HepG2 (cell line): ENCODE measurements around the gene CD2AP.

Source experiments
- EZH2 ChIP-seq: conservative IDR thresholded peaks from 2 replicates; pipeline ENCODE4 v1.6.1; 2012; ENCODE audit warnings: mild to moderate bottlenecking, low read depth, low read length, moderate library complexity
- GRHL1 ChIP-seq: sonication (generic); formaldehyde crosslinking; conservative IDR thresholded peaks from 2 replicates; pipeline ENCODE4 v1.8.0; 2022; ENCODE audit warnings: missing genetic modification reagents
- NFRKB ChIP-seq: fragments of 450-650 bp; IDR thresholded peaks from 2 replicates; pipeline ENCODE4 v1.6.1; 2017
- SIN3A ChIP-seq: IDR thresholded peaks from 2 replicates; pipeline ENCODE4 v1.6.1; 2011; ENCODE audit warnings: low read depth, mild to moderate bottlenecking, control low read depth, low read length, borderline replicate concordance
- ZNF501 ChIP-seq: sonication (generic); formaldehyde crosslinking; IDR thresholded peaks from 2 replicates; pipeline ENCODE4 v1.5.1; 2020; ENCODE audit warnings: mild to moderate bottlenecking, moderate library complexity, missing genetic modification reagents

GRCh38 chr6:47478233-47479139, 897 bp downstream of the CD2AP start:
- TF ChIP-seq NFRKB = no peak
- no peak for TF ChIP-seq ZNF501 (CRISPR knock-in tag)
- no peak for TF ChIP-seq GRHL1 (CRISPR knock-in tag)
- no peak for TF ChIP-seq EZH2
- no peak for TF ChIP-seq SIN3A
